ENCODE data around the gene ADAMTS14.
A peak's percentile ranks its signal among the peaks of the same experiment; 100 is the strongest.
"Not testable (repeated sequence)": the region's sequence is repeated elsewhere in the genome, so short reads cannot be mapped to it uniquely, and the experiment has no call there.

ADAMTS14 gene

GRCh38 chr10:70672165-70673042, at the start of gene ADAMTS14:
Gene ADAMTS14 (plus strand): TSS chr10:70672506. CDS start chr10:70672803, 297 bp downstream.
- H3K27me3 ChIP-seq (ENCODE audit: control insufficient read depth in 5 of 5, insufficient read depth in 4 of 5, low read length in 5 of 5), result peaks cover 16 to 37% (median 31%) of the 10 kb centered on the region in 5 donors
- H3K4me3 ChIP-seq (ENCODE audit: low read depth in 1 of 5, low read length in 5 of 5), result peak within 1 kb of the TSS in 4 of 5 donors; percentile 14 to 57 (median 46)
- H3K36me3 ChIP-seq (ENCODE audit: control insufficient read depth in 5 of 5, insufficient read depth in 5 of 5, low read length in 5 of 5), result no peaks in the 10 kb centered on the region
- no peak within 1 kb of the TSS for H3K27ac ChIP-seq (ENCODE audit: low read depth, low read length)
- peaks cover 0 to 15% (median 12%) of the 10 kb centered on the region in 5 donors for H3K4me1 ChIP-seq (ENCODE audit: control insufficient read depth in 5 of 5, insufficient read depth in 5 of 5, low read length in 5 of 5)
- H3K9ac ChIP-seq (ENCODE audit: low read length in 5 of 5), result no peak within 1 kb of the TSS
- H3K9me3 ChIP-seq (ENCODE audit: control insufficient read depth in 5 of 5, low read length in 5 of 5), result no peaks in the 10 kb centered on the region

DNA sequence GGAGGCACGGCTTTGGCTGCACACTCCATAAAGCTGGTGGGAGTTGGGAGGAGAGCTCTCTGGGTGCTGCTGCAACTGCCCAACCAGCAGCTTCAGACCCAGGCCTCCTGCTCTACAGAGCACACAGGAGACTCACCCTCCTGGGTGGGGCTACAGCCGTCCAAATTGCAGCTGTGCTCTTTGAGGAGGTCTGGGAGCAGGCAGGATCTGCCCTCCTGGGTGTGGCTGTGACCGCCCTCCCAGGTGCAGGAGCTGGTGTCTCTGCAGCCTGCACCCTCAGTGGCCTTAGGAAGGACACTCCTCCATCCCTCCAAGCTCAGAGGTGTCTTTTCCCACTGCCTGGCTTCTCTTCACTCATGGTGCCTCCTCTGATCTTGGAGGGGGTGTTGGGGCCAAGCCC, 49.8 kb upstream of the ADAMTS14 start:
- H3K27me3 ChIP-seq (ENCODE audit: control insufficient read depth in 5 of 5, insufficient read depth in 4 of 5, low read length in 5 of 5), result no peaks in the 10 kb centered on the region
- peaks cover 2 to 29% (median 16%) of the 10 kb centered on the region in 5 donors for H3K9me3 ChIP-seq (ENCODE audit: control insufficient read depth in 5 of 5, low read length in 5 of 5)
- peaks cover 0 to 16% (median 7%) of the 10 kb centered on the region in 5 donors for H3K4me1 ChIP-seq (ENCODE audit: control insufficient read depth in 5 of 5, insufficient read depth in 5 of 5, low read length in 5 of 5)
- no peaks in the 10 kb centered on the region for H3K36me3 ChIP-seq (ENCODE audit: control insufficient read depth in 5 of 5, insufficient read depth in 5 of 5, low read length in 5 of 5)
- H3K27ac ChIP-seq (ENCODE audit: low read depth, low read length), result no peak overlapping the region
- no peak overlapping the region for H3K4me3 ChIP-seq (ENCODE audit: low read depth in 1 of 5, low read length in 5 of 5)
- no peak overlapping the region for H3K9ac ChIP-seq (ENCODE audit: low read length in 5 of 5)

- no peak overlapping the region for H3K9ac ChIP-seq (ENCODE audit: low read length in 5 of 5)
- H3K4me3 ChIP-seq (ENCODE audit: low read depth in 1 of 5, low read length in 5 of 5), result no peak overlapping the region
- peaks cover 2 to 31% (median 17%) of the 10 kb centered on the region in 5 donors for H3K9me3 ChIP-seq (ENCODE audit: control insufficient read depth in 5 of 5, low read length in 5 of 5)
- no peaks in the 10 kb centered on the region for H3K36me3 ChIP-seq (ENCODE audit: control insufficient read depth in 5 of 5, insufficient read depth in 5 of 5, low read length in 5 of 5)
- H3K27me3 ChIP-seq (ENCODE audit: control insufficient read depth in 5 of 5, insufficient read depth in 4 of 5, low read length in 5 of 5), result no peaks in the 10 kb centered on the region
- H3K4me1 ChIP-seq (ENCODE audit: control insufficient read depth in 5 of 5, insufficient read depth in 5 of 5, low read length in 5 of 5), result peaks cover 0 to 16% (median 7%) of the 10 kb centered on the region in 5 donors
- H3K27ac ChIP-seq (ENCODE audit: low read depth, low read length), result no peak overlapping the region
Measured at GRCh38 chr10:70622981-70623844, 49.1 kb upstream of the ADAMTS14 start.

GRCh38 chr10:70626056-70626455, 46.2 kb upstream of the ADAMTS14 start:
- no peaks in the 10 kb centered on the region for H3K36me3 ChIP-seq (ENCODE audit: control insufficient read depth in 5 of 5, insufficient read depth in 5 of 5, low read length in 5 of 5)
- H3K27me3 ChIP-seq (ENCODE audit: control insufficient read depth in 5 of 5, insufficient read depth in 4 of 5, low read length in 5 of 5), result no peaks in the 10 kb centered on the region
- H3K9ac ChIP-seq (ENCODE audit: low read length in 5 of 5), result no peak overlapping the region
- H3K4me3 ChIP-seq (ENCODE audit: low read depth in 1 of 5, low read length in 5 of 5), result no peak overlapping the region
- H3K9me3 ChIP-seq (ENCODE audit: control insufficient read depth in 5 of 5, low read length in 5 of 5), result peaks cover 0 to 18% (median 4%) of the 10 kb centered on the region in 5 donors
- H3K4me1 ChIP-seq (ENCODE audit: control insufficient read depth in 5 of 5, insufficient read depth in 5 of 5, low read length in 5 of 5), result peaks cover 0 to 16% (median 7%) of the 10 kb centered on the region in 5 donors
- H3K27ac ChIP-seq (ENCODE audit: low read depth, low read length), result no peak overlapping the region

GRCh38 chr10:70629338-70629737, 43.0 kb upstream of the ADAMTS14 start:
- H3K9me3 ChIP-seq (ENCODE audit: control insufficient read depth in 5 of 5, low read length in 5 of 5), result peaks cover 0 to 15% (median 4%) of the 10 kb centered on the region in 5 donors
- no peaks in the 10 kb centered on the region for H3K36me3 ChIP-seq (ENCODE audit: control insufficient read depth in 5 of 5, insufficient read depth in 5 of 5, low read length in 5 of 5)
- H3K9ac ChIP-seq (ENCODE audit: low read length in 5 of 5), result no peak overlapping the region
- H3K27me3 ChIP-seq (ENCODE audit: control insufficient read depth in 5 of 5, insufficient read depth in 4 of 5, low read length in 5 of 5), result no peaks in the 10 kb centered on the region
- no peak overlapping the region for H3K27ac ChIP-seq (ENCODE audit: low read depth, low read length)
- H3K4me3 ChIP-seq (ENCODE audit: low read depth in 1 of 5, low read length in 5 of 5), result no peak overlapping the region
- no peaks in the 10 kb centered on the region for H3K4me1 ChIP-seq (ENCODE audit: control insufficient read depth in 5 of 5, insufficient read depth in 5 of 5, low read length in 5 of 5)

GRCh38 chr10:70631735-70632134, 40.6 kb upstream of the ADAMTS14 start:
- not testable (repeated sequence) for H3K27me3 ChIP-seq (ENCODE audit: control insufficient read depth in 5 of 5, insufficient read depth in 4 of 5, low read length in 5 of 5); H3K4me3 ChIP-seq (ENCODE audit: low read depth in 1 of 5, low read length in 5 of 5); H3K4me1 ChIP-seq (ENCODE audit: control insufficient read depth in 5 of 5, insufficient read depth in 5 of 5, low read length in 5 of 5); H3K9ac ChIP-seq (ENCODE audit: low read length in 5 of 5); H3K27ac ChIP-seq (ENCODE audit: low read depth, low read length); H3K36me3 ChIP-seq (ENCODE audit: control insufficient read depth in 5 of 5, insufficient read depth in 5 of 5, low read length in 5 of 5)
- H3K9me3 ChIP-seq (ENCODE audit: control insufficient read depth in 5 of 5, low read length in 5 of 5), result peaks cover 0 to 15% (median 4%) of the 10 kb centered on the region in 5 donors

DNA sequence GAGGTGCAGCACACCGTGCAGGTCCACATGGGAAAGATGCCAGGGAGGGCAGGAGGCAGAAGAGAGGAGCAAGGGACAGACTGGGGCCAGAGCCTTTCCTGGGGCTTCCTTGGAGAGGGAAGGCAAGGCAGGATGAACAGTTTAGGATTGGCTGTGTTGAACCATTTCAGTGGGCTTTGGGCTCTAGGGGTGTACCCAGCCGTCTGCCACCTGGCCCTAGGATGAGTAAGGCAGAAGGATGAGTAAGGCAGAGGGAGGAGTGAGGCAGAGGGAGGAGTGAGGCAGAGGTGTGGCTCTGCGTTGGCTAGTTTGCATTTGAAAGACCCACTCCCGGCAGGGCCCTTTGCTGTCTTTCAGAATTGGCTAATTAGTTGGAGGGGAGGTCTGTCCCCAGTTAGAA, 38.3 kb upstream of the ADAMTS14 start:
- Histone ChIP-seq H3K4me3 (ENCODE audit: low read depth in 1 of 5, low read length in 5 of 5) (no peak overlapping the region), H3K9ac (ENCODE audit: low read length in 5 of 5) (no peak overlapping the region), H3K27ac (ENCODE audit: low read depth, low read length) (no peak overlapping the region), H3K36me3 (ENCODE audit: control insufficient read depth in 5 of 5, insufficient read depth in 5 of 5, low read length in 5 of 5) (no peaks in the 10 kb centered on the region), H3K27me3 (ENCODE audit: control insufficient read depth in 5 of 5, insufficient read depth in 4 of 5, low read length in 5 of 5) (no peaks in the 10 kb centered on the region), H3K9me3 (ENCODE audit: control insufficient read depth in 5 of 5, low read length in 5 of 5) (peaks cover 0 to 7% (median 0%) of the 10 kb centered on the region in 5 donors), H3K4me1 (ENCODE audit: control insufficient read depth in 5 of 5, insufficient read depth in 5 of 5, low read length in 5 of 5) (no peaks in the 10 kb centered on the region)

DNA sequence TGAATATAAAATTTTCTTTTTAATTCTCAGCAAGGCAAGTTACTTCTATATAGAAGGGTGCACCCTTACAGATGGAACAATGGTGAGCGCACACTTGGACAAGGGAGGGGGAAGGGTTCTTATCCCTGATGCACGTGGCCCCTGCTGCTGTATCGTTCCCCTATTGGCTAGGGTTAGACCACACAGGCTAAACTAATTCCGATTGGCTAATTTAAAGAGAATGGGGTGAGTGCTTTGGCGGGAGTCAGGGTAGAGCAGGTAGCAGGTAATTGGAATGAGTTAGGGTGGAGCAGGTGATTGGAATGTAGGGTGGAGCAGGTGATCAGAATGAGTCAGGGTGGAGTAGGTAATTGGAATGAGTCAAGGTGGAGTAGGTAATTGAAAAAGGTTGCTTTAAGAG, 37.8 kb upstream of the ADAMTS14 start:
- not testable (repeated sequence) for H3K9ac ChIP-seq (ENCODE audit: low read length in 5 of 5); H3K9me3 ChIP-seq (ENCODE audit: control insufficient read depth in 5 of 5, low read length in 5 of 5); H3K27me3 ChIP-seq (ENCODE audit: control insufficient read depth in 5 of 5, insufficient read depth in 4 of 5, low read length in 5 of 5); H3K4me3 ChIP-seq (ENCODE audit: low read depth in 1 of 5, low read length in 5 of 5); H3K4me1 ChIP-seq (ENCODE audit: control insufficient read depth in 5 of 5, insufficient read depth in 5 of 5, low read length in 5 of 5); H3K27ac ChIP-seq (ENCODE audit: low read depth, low read length); H3K36me3 ChIP-seq (ENCODE audit: control insufficient read depth in 5 of 5, insufficient read depth in 5 of 5, low read length in 5 of 5)

GRCh38 chr10:70639640-70640383, 32.5 kb upstream of the ADAMTS14 start:
- H3K4me1 ChIP-seq (ENCODE audit: control insufficient read depth in 5 of 5, insufficient read depth in 5 of 5, low read length in 5 of 5); H3K4me3 ChIP-seq (ENCODE audit: low read depth in 1 of 5, low read length in 5 of 5); H3K9me3 ChIP-seq (ENCODE audit: control insufficient read depth in 5 of 5, low read length in 5 of 5); H3K9ac ChIP-seq (ENCODE audit: low read length in 5 of 5); H3K27ac ChIP-seq (ENCODE audit: low read depth, low read length); H3K36me3 ChIP-seq (ENCODE audit: control insufficient read depth in 5 of 5, insufficient read depth in 5 of 5, low read length in 5 of 5); H3K27me3 ChIP-seq (ENCODE audit: control insufficient read depth in 5 of 5, insufficient read depth in 4 of 5, low read length in 5 of 5): not testable (repeated sequence)

Data from subcutaneous abdominal adipose tissue (tissue), 5 donors.